Ovary (tissue), 3 donors: ENCODE results near the gene NAV2.

Source experiments
- EP300 ChIP-seq: sonication (generic); formaldehyde crosslinking; IDR thresholded peaks from one replicate; pipeline ENCODE4 v1.6.1; 2017; ENCODE audit warnings: antibody characterized with exemption
- POLR2A ChIP-seq: fragments of 450-650 bp; IDR thresholded peaks from one replicate; pipeline ENCODE4 v1.6.1; 2017; ENCODE audit warnings: antibody characterized with exemption, mild to moderate bottlenecking, moderate library complexity
- TF ChIP-seq, protein P1 (sequence below), 3 donors: fragments of 450-650 bp in 2 of 3; fragments of 200-600 bp in 1 of 3; IDR thresholded peaks; one replicate each; pipeline versions ENCODE4 v1.5.1 to v1.8.0; 2016 to 2022; ENCODE audit warnings: antibody characterized with exemption in 3 of 3, mild to moderate bottlenecking in 1 of 3
- donor health status: DM: no; HTN: no; CAD: no.

DNA sequence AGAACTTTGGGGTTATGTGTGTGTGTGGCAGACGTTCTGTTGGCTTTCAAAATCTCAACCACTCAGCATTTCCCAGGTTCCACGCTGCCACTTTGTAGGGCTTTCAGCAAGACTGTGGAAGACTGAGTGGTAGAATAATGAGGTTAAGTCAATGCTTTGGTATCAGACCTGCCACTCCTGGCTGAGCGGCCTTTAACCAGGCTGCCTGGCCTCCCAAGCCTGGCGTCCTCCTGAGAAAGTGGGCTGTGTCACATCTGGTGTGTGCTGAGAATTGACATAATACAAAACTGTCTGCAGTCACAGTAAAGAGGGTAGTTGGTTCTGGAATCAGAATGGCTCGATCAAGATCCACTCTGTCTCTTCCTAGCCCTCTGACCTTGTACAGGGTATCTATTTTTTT is 321.2 kb downstream of the NAV2 start:
- TF ChIP-seq, protein P1, sequence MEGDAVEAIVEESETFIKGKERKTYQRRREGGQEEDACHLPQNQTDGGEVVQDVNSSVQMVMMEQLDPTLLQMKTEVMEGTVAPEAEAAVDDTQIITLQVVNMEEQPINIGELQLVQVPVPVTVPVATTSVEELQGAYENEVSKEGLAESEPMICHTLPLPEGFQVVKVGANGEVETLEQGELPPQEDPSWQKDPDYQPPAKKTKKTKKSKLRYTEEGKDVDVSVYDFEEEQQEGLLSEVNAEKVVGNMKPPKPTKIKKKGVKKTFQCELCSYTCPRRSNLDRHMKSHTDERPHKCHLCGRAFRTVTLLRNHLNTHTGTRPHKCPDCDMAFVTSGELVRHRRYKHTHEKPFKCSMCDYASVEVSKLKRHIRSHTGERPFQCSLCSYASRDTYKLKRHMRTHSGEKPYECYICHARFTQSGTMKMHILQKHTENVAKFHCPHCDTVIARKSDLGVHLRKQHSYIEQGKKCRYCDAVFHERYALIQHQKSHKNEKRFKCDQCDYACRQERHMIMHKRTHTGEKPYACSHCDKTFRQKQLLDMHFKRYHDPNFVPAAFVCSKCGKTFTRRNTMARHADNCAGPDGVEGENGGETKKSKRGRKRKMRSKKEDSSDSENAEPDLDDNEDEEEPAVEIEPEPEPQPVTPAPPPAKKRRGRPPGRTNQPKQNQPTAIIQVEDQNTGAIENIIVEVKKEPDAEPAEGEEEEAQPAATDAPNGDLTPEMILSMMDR (IDR thresholded peaks at IDR 0.05): no peak
- TF ChIP-seq POLR2A (no peak), EP300 (no peak)
